Pancreas (tissue), 10 donors: ENCODE results near the gene FBLN1. TPM values are rescaled to one million over a fixed set of nuclear protein-coding genes. Genes with fewer than 3 reads are reported as not detected.

Source experiments
- ATAC-seq, 4 donors: fragments of 200-7000 bp; cut with Tn5 transposase; one replicate each; pipeline versions ENCODE4 v1.8.0 to v1.9.1; 2020; ENCODE audit warnings: mild to moderate bottlenecking in 4 of 4, moderate library complexity in 4 of 4
- DNase-seq, 6 donors: peaks; one replicate each; pipeline ENCODE4 v3.0.0-alpha.2; 2020
- FAIRE-seq: peaks from 2 replicates; lab custom pipeline; 2012; peaks lifted over from hg19 to GRCh38; lab: Jason Lieb, UNC
- H3K27ac ChIP-seq, 4 donors: fragments of 200-600 bp; sonication (generic); 1 replicate in 3 of 4; 2 replicates in 1 of 4; pipeline versions ENCODE4 v1.5.0 to v1.8.0; 2020
- H3K27me3 ChIP-seq, 4 donors: fragments of 200-600 bp; one replicate each; pipeline ENCODE4 v1.8.0; 2021
- H3K36me3 ChIP-seq, 3 donors: fragments of 200-600 bp; sonication (generic) in 1 of 3; one replicate each; pipeline versions ENCODE4 v1.5.0 to v1.8.0; 2020 to 2021
- H3K4me1 ChIP-seq, 3 donors: fragments of 200-600 bp; one replicate each; pipeline ENCODE4 v1.8.0; 2021
- H3K4me3 ChIP-seq, 4 donors: fragments of 200-600 bp; sonication (generic) in 2 of 4; one replicate each; pipeline versions ENCODE4 v1.5.0 to v1.8.0; 2020 to 2021
- H3K9me3 ChIP-seq, 4 donors: fragments of 200-600 bp; one replicate each; pipeline ENCODE4 v1.8.0; 2021
- WGBS, 2 donors: extraction: QIAGEN DNeasy Blood & Tissue Kit; methylation state at CpG; one replicate each; pipeline ENCODE4 v1.1.7; 2013; 5-methylcytosine and 5-hydroxymethylcytosine counted together
- intact Hi-C, 3 donors: fragments of 100-400 bp; cut with DNase I; formaldehyde crosslinking; loops; one replicate each; pipeline versions ENCODE4 v1.11.1 to v1.14.2; 2022
- polyA plus RNA-seq, 2 donors: library from polyadenylated mRNA; stranded (reverse); fragments of 200-250 nt; gene quantifications; one replicate each; pipeline ENCODE4 v1.2.3, GENCODE V29; 2013
- total RNA-seq, 6 donors: library from RNA; stranded (reverse); fragmentation: NEBNext Ultra II Directional in 4 of 6; extraction: Animal tissue kit (Norgen Biotek cat#: 25700) in 4 of 6; gene quantifications; one replicate each; pipeline versions ENCODE4 v1.2.1 to v1.2.4, GENCODE V29; 2021 to 2023
- TF ChIP-seq, protein P1 (sequence below), 4 donors: fragments of 200-600 bp; sonication (generic) in 3 of 4; IDR thresholded peaks; one replicate each; pipeline versions ENCODE4 v1.5.0 to v1.8.0; 2021; ENCODE audit warnings: antibody characterized with exemption in 4 of 4
- donor health status: healthy with polysubstance abuse.
- donor health status: DM: no; HTN: no; CAD: no; lungs with moderate emphysema.
- donor health status: DM: no; HTN: no; CAD: no.
- donor health status: control.
- donor health status: control.
- donor health status: Bipolar disorder and iron deficiency.
- donor health status: DM: yes; HTN: yes; CAD: no.
- donor health status: DM: no; HTN: no; CAD: no.
- donor health status: DM: no; HTN: no; CAD: no.
- donor health status: DM: yes; HTN: yes; CAD: no.

FBLN1 gene
- total and polyA plus RNA-seq, 8 donors = 12.0 to 114 (median 21.5) TPM

DNA sequence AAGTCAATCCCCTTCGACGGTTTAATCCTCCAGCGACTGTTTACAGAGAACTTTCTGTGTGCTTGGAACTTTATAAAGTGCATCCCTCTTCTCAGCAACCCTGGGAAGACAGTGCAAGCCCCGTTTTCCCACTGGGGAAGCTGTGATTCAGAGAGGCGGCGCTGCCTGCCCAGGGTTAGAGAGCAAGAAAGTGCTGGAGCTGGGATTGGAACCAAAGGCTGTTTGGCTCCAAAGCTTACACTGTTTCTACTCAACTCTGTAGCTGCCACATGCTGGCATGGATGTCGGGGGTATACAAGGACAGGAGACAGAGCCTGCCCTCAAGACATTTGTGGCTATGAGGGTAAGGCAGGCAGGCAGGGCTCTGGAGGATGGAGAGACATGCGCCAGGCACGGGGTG is 13.0 kb downstream of the FBLN1 start:
- no peak overlapping the region for H3K4me3 ChIP-seq
- H3K9me3 ChIP-seq = no peaks in the 10 kb centered on the region
- TF ChIP-seq, protein P1, sequence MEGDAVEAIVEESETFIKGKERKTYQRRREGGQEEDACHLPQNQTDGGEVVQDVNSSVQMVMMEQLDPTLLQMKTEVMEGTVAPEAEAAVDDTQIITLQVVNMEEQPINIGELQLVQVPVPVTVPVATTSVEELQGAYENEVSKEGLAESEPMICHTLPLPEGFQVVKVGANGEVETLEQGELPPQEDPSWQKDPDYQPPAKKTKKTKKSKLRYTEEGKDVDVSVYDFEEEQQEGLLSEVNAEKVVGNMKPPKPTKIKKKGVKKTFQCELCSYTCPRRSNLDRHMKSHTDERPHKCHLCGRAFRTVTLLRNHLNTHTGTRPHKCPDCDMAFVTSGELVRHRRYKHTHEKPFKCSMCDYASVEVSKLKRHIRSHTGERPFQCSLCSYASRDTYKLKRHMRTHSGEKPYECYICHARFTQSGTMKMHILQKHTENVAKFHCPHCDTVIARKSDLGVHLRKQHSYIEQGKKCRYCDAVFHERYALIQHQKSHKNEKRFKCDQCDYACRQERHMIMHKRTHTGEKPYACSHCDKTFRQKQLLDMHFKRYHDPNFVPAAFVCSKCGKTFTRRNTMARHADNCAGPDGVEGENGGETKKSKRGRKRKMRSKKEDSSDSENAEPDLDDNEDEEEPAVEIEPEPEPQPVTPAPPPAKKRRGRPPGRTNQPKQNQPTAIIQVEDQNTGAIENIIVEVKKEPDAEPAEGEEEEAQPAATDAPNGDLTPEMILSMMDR (IDR thresholded peaks at IDR 0.05) = no peak
- ATAC-seq (no peak), FAIRE-seq (no peak), DNase-seq (no peak)
- intact Hi-C loops = no loop called here
- 54 to 58% methylated on average over 9 of the region's 9 CpGs for WGBS, 2 donors
- no peaks in the 10 kb centered on the region for H3K27me3 ChIP-seq
- H3K27ac ChIP-seq = no peak overlapping the region
- H3K4me1 ChIP-seq = no peaks in the 10 kb centered on the region
- no peaks in the 10 kb centered on the region for H3K36me3 ChIP-seq

DNA sequence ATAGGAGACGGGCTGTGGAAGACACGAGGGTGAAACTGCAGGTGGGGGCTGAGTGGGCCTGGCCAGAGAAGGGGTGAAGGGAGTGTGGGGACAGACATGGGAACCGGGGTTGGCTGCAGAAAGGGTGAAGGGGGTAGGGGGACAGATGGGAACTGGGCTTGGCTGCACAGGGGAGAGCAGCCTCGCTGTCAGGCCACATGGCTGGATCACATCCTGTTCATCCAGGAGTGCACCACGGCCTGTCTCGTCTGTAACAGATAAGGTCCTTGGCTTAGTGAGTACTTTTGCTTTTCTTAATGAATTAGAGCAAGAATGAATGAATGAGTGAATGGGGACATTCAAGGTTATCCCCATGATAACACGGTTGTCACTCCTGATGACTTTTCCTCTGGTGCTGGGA is 13.5 kb downstream of the FBLN1 start:
- H3K27ac ChIP-seq = no peak overlapping the region
- TF ChIP-seq, protein P1 (IDR thresholded peaks at IDR 0.05) = no peak
- intact Hi-C loops = no loop called here
- DNase-seq (no peak), ATAC-seq (no peak), FAIRE-seq (no peak)
- H3K36me3 ChIP-seq = no peaks in the 10 kb centered on the region
- no peaks in the 10 kb centered on the region for H3K4me1 ChIP-seq
- WGBS, 2 donors = 40 to 54% methylated on average over 7 of the region's 7 CpGs
- H3K4me3 ChIP-seq = no peak overlapping the region
- no peaks in the 10 kb centered on the region for H3K27me3 ChIP-seq
- no peaks in the 10 kb centered on the region for H3K9me3 ChIP-seq

DNA sequence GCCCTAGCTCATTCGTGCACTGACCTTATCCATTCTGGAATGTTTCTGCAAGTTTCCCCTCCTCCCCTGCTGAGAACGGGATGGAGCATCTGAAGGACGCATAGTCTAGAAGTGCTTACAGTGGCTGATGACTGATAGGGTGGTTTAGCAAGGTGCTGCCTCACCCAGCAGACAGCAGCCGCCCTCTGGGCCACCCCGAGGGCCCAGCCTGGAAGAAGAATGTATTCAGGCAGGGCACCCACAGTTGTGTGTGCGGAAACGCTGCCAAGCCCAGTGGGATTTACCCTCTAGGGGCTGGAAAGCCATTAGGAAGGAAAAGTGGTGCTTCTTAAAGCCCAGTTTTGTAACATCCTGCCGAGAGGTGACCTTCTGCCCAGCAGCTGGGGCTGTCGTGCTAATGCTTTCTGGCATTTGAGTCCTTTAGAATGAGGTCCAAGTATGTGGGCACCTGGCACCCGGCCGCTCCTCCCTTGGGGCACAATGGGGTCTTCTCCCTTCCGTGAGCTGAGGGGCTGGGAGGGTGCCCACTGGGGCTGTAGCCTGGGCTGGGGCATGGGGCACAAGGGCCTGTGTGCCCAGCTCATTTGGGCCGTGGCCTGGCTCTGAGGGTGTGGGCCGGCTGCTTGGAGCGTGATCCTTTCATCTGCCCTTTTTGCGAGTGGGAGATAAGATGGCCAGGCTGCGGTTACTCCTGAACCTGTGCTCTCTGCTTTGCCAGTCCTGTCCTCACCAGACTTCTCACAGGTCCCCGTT is 14.4 kb downstream of the FBLN1 start:
- Histone ChIP-seq H3K4me1 (no peaks in the 10 kb centered on the region), H3K36me3 (no peaks in the 10 kb centered on the region), H3K27me3 (no peaks in the 10 kb centered on the region), H3K9me3 (no peaks in the 10 kb centered on the region), H3K4me3 (no peak overlapping the region), H3K27ac (peak overlapping the region in 3 of 4 donors; percentile 28 to 51 (median 33))
- intact Hi-C loops = no loop called here
- DNase-seq (peak in 1 of 6 donors; percentile 22), ATAC-seq (peak; percentile 44 to 57 (median 46)), FAIRE-seq (no peak)
- TF ChIP-seq, protein P1 (IDR thresholded peaks at IDR 0.05) = no peak
- WGBS, 2 donors = 40 to 43% methylated on average over 18 of the region's 18 CpGs

DNA sequence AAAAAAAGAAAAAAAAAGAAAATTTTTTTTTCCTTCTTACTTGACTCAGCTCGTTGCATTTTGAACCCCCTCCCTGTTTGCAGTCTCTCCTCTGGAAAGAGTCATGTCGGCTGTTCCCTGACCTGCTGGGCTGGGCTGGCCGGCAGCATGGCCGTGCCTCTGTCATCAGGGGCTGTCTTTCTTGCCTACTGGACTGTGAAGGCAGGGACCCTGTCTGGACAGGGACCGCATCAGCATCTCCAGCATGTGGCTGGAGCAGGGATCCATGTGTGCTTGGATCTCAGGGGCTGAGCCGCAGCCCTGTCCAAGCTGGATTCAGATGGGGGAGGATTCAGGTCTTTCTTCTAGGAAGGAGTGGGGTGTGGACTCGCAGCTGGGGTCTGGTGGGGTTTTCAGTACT is 15.5 kb downstream of the FBLN1 start:
- Histone ChIP-seq H3K9me3 (no peaks in the 10 kb centered on the region), H3K27ac (no peak overlapping the region), H3K36me3 (no peaks in the 10 kb centered on the region), H3K27me3 (no peaks in the 10 kb centered on the region), H3K4me1 (no peaks in the 10 kb centered on the region), H3K4me3 (no peak overlapping the region)
- ATAC-seq (no peak), FAIRE-seq (no peak), DNase-seq (no peak)
- WGBS, 2 donors = 61 to 78% methylated on average over 7 of the region's 7 CpGs
- intact Hi-C loops = no loop called here
- TF ChIP-seq, protein P1 (IDR thresholded peaks at IDR 0.05) = no peak

DNA sequence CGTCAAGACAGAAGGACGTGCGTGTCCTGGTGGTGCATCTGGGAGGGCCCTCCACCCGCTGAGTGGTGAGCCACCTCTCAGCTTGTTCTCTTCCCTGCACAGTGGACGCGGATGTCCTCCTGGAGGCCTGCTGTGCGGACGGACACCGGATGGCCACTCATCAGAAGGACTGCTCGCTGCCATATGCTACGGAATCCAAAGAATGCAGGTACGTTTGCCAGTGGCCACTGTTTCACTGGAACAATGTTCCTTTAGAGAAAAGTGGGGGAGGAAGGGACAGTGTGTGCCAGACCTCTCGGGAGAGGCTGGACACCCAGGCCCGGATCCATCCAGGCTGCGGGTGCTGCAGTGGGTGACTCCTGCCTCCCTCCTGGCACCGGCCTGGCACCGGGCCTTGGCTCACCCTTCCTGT is 15.9 kb downstream of the FBLN1 start:
- H3K36me3 ChIP-seq = no peaks in the 10 kb centered on the region
- peak in 3 of 6 donors; percentile 34 to 63 (median 53) for DNase-seq
- peak; percentile 39 to 81 (median 66) for ATAC-seq
- H3K9me3 ChIP-seq = no peaks in the 10 kb centered on the region
- no peak for FAIRE-seq
- H3K27ac ChIP-seq = peak overlapping the region in 1 of 4 donors; percentile 2
- no peaks in the 10 kb centered on the region for H3K4me1 ChIP-seq
- H3K27me3 ChIP-seq = no peaks in the 10 kb centered on the region
- 42 to 56% methylated on average over 17 of the region's 17 CpGs for WGBS, 2 donors
- TF ChIP-seq, protein P1 (IDR thresholded peaks at IDR 0.05) = no peak
- no peak overlapping the region for H3K4me3 ChIP-seq
- intact Hi-C loops = no loop called here
